Measurements from ENCODE around the gene CHST10. TPM values are rescaled to one million over a fixed set of nuclear protein-coding genes. Genes with fewer than 3 reads are reported as not detected.

Gene CHST10
- total and polyA plus RNA-seq, 7 donors: 3.1 to 6.3 (median 4.4) TPM

- no peak for ATAC-seq
- TF ChIP-seq, protein P1, sequence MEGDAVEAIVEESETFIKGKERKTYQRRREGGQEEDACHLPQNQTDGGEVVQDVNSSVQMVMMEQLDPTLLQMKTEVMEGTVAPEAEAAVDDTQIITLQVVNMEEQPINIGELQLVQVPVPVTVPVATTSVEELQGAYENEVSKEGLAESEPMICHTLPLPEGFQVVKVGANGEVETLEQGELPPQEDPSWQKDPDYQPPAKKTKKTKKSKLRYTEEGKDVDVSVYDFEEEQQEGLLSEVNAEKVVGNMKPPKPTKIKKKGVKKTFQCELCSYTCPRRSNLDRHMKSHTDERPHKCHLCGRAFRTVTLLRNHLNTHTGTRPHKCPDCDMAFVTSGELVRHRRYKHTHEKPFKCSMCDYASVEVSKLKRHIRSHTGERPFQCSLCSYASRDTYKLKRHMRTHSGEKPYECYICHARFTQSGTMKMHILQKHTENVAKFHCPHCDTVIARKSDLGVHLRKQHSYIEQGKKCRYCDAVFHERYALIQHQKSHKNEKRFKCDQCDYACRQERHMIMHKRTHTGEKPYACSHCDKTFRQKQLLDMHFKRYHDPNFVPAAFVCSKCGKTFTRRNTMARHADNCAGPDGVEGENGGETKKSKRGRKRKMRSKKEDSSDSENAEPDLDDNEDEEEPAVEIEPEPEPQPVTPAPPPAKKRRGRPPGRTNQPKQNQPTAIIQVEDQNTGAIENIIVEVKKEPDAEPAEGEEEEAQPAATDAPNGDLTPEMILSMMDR (IDR thresholded peaks at IDR 0.05): no peak
- DNase-seq: no peak
- no peaks in the 10 kb centered on the region for H3K9me3 ChIP-seq
- intact Hi-C loops (cut with DNase I): no loop called here
- no peaks in the 10 kb centered on the region for H3K27me3 ChIP-seq (ENCODE audit: insufficient read depth in 3 of 3, low read length in 2 of 3)
- H3K36me3 ChIP-seq (ENCODE audit: insufficient read depth in 1 of 2, low read depth in 1 of 2): peaks cover 0 to 25% of the 10 kb centered on the region in 2 donors
- H3K27ac ChIP-seq: no peak overlapping the region
- 94 to 96% (median 94%) methylated on average over 8 of the region's 8 CpGs for WGBS, 3 donors
- no peak overlapping the region for H3K4me3 ChIP-seq
- no peaks in the 10 kb centered on the region for H3K4me1 ChIP-seq
Observed at GRCh38 chr2:100409975-100410647, 7.4 kb downstream of the CHST10 start.

DNA sequence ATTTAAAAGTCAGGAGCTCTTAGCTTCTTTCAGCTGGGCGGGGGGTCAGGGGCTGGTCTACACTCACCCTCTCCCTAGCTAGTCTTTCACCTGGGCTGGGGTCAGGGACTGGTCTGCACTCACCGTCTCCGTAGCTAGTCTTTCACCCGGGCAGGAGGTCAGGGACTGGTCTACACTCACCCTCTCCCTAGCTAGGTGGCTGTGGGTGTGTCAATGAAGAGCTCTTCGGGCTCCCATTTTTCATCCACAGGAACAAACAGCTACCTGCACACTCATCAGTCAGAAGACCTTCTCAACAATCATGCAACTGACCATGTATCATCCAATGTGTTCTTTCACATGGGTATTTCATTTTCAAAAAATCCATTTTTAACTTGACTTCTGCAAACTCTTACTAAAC, 8.0 kb downstream of the CHST10 start:
- Histone ChIP-seq H3K4me3 (no peak overlapping the region), H3K27ac (no peak overlapping the region), H3K4me1 (no peaks in the 10 kb centered on the region), H3K9me3 (no peaks in the 10 kb centered on the region), H3K36me3 (ENCODE audit: insufficient read depth in 1 of 2, low read depth in 1 of 2) (peaks cover 0 to 31% of the 10 kb centered on the region in 2 donors), H3K27me3 (ENCODE audit: insufficient read depth in 3 of 3, low read length in 2 of 3) (no peaks in the 10 kb centered on the region)
- no peak for DNase-seq
- WGBS, 3 donors: 88 to 91% (median 91%) methylated on average over 5 of the region's 5 CpGs
- TF ChIP-seq, protein P1 (IDR thresholded peaks at IDR 0.05): no peak
- ATAC-seq: no peak
- intact Hi-C loops (cut with DNase I): no loop called here

- Histone ChIP-seq H3K9me3 (no peaks in the 10 kb centered on the region), H3K4me1 (no peaks in the 10 kb centered on the region), H3K36me3 (ENCODE audit: insufficient read depth in 1 of 2, low read depth in 1 of 2) (peaks cover 0 to 34% of the 10 kb centered on the region in 2 donors), H3K27me3 (ENCODE audit: insufficient read depth in 3 of 3, low read length in 2 of 3) (no peaks in the 10 kb centered on the region), H3K27ac (no peak overlapping the region), H3K4me3 (no peak overlapping the region)
- 92 to 96% (median 94%) methylated on average over 8 of the region's 8 CpGs for WGBS, 3 donors
- ATAC-seq: no peak
- no peak for DNase-seq
- TF ChIP-seq, protein P1 (IDR thresholded peaks at IDR 0.05): no peak
- intact Hi-C loops (cut with DNase I): no loop called here
Observed at GRCh38 chr2:100408941-100409340, 8.5 kb downstream of the CHST10 start.

- 83 to 96% (median 90%) methylated on average over 2 of the region's 2 CpGs for WGBS, 3 donors
Observed at GRCh38 chr2:100408104-100408503, 9.4 kb downstream of the CHST10 start.

More at GRCh38 chr2:100408104-100408503, 9.4 kb downstream of the CHST10 start:
- intact Hi-C loops (cut with DNase I): no loop called here
- Histone ChIP-seq H3K4me3 (no peak overlapping the region), H3K27me3 (ENCODE audit: insufficient read depth in 3 of 3, low read length in 2 of 3) (no peaks in the 10 kb centered on the region), H3K36me3 (ENCODE audit: insufficient read depth in 1 of 2, low read depth in 1 of 2) (peaks cover 0 to 31% of the 10 kb centered on the region in 2 donors), H3K27ac (no peak overlapping the region), H3K4me1 (no peaks in the 10 kb centered on the region), H3K9me3 (no peaks in the 10 kb centered on the region)
- TF ChIP-seq, protein P1 (IDR thresholded peaks at IDR 0.05): no peak
- DNase-seq (no peak), ATAC-seq (no peak)

Measured in psoas muscle (tissue), 8 donors.